HG03039 (cell line): ENCODE measurements around the gene PGRMC2.
A peak's percentile ranks its signal among the peaks of the same experiment; 100 is the strongest.

Experiments
- ATAC-seq: cut with Tn5 transposase; IDR thresholded peaks from one replicate; pipeline ENCODE4 v1.9.1; 2021; ENCODE audit warnings: mild to moderate bottlenecking, moderate library complexity; ENCODE audit not compliant: unreplicated experiment

The PGRMC2 gene, protein sequence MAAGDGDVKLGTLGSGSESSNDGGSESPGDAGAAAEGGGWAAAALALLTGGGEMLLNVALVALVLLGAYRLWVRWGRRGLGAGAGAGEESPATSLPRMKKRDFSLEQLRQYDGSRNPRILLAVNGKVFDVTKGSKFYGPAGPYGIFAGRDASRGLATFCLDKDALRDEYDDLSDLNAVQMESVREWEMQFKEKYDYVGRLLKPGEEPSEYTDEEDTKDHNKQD

DNA sequence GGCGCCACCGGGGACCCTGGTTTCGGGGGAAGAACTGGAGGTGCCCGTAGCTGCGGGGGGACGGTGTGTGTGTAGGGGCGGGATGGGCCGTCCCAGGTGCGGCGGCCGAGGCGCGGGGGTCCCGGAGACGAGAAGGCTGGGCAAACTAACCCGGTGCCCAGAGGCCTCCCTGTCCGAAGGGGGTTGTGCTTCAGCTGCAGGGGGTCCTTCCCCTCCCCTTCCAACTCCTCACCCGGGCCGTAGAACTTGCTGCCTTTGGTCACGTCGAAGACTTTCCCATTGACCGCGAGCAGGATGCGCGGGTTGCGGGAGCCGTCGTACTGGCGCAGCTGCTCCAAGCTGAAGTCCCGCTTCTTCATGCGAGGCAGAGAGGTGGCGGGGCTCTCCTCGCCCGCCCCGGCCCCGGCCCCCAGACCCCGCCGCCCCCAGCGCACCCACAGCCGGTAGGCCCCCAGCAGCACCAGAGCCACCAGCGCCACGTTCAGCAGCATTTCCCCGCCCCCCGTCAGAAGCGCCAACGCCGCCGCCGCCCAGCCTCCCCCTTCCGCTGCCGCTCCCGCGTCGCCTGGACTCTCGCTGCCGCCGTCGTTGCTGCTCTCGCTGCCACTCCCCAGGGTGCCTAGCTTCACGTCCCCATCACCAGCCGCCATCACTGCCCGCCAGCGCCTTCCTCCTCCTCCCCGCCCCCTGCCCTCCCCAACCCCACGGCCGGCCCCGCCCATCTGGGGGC is at the start of gene PGRMC2:
Gene PGRMC2 (minus strand): TSS at position 673 of the 730 bp plus-strand sequence. CDS start 23 bp downstream, at position 650.
- ATAC-seq = peak; percentile 0

DNA sequence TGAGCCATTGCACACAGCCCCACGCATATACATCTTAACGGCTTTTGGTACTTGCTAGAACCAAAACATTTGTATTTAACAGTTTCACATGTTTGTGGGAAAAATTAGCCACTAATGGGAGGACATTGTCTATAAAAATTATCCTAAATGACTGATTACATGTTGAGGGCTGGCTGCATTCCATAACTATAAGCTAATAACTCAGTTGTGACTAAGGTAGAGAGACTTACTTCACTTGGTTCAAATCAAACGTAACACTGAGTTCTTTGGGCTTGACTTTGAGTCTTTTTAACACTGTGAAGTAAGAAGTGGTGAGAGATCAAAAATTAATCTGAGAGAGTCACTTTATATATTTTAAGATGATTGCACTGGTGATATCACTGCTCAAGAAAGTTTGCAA is 47.9 kb upstream of the PGRMC2 start:
- ATAC-seq = no peak

DNA sequence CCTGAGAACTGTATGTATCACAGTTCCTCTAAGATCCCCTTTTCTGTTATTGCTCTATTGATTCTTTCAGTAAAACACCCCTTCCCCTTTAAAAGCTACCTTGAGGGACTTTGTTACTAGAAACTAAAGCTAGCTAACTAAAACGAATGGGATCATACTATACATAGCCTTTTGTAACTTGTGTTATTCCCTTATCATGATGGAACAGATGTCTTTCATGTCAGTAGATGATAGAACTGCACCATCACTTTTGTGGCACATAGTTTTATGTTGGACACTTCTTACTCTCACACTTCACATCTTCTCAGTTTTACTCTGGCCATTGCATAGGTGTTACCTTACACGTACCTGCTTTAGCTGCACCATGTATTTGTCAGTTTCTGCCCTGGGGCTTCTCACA is 46.6 kb upstream of the PGRMC2 start:
- no peak for ATAC-seq

DNA sequence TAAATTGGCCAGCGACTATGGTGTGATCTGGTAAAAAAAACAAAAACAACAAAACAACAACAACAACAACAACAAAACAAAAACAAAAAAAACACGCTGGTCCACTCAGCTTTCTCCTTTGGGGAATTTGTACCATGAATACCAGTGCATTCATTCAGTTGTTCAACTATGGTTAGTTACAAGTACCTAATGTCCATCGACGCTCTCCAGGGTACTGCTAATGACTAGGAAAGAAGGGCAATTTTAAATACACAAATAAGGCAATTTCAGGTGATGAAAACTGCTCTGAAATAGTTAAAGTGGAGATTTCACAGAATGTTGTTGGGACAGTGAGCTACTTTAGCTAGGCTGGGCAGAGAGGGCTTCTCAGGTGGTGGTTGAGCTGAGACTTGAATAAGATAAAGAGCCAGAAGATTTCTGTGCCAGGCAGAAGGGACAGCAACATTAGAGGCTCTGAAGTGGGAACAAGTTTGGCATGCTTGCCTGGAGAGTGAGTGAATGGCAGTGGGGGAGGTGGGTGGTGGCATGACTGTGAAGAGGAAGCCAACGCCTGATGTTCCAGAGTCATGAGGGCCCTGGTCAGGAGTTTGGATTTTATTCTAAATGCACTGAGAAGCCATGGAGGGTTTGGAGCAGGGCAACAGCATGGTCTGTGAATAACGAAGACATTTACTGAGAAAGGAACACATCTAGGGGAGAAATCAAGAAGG is 45.9 kb upstream of the PGRMC2 start:
- ATAC-seq = no peak

DNA sequence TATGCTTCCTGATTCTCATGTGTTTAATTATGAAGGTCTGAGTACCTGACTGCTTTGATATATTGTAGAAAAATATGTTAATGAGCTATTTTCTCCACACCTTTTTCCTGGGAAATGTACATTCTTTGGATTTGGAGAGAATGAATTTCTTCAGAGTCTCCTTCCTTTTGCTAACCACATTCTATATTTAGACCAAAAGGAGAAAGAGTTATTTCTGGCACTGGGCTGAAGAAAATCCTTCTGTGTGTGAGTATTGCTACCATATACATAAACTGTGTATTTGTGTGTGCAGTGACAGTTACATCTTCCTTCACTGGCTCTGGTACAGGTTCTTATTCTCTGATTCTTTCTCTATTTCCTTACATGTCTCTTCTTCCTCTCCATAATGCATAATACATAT is 44.5 kb upstream of the PGRMC2 start:
- no peak for ATAC-seq

DNA sequence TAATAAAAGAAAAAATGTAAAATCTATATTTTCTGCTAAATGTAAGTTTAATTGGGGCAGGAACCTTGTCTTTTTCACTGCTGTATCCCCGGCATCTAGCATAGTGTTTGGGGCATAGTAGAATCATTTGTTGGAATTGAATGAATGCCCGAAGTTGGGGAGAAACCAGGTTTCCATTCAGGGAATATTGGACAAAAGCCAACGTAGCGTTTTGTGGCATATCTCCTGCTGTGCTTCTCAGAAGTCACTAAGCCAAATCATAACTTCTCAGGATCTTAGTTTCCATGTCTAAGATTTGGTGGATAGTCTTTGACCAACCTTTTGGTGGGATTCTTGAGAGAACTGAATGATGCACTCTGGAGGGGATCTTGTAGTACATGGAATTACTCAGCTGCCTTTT is 42.0 kb upstream of the PGRMC2 start:
- no peak for ATAC-seq

DNA sequence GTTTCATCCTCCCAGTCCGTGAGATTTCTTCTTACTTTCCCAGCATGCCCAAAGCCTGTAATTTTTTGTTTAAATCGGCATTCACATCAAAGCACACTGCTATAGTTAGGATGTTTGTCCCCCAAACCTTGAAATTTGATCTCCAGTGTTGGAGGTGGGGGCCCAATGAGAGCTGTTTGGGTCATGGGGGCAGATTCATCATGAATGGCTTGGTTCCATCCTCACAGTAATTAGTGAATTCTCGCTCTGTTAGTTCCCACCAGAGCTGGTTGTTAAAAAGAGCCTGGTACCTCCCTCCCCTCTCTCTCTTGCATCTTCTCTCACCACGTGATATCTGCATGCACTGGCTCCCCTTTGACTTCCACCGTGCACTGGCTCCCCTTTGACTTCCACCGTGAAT is 40.5 kb upstream of the PGRMC2 start:
- ATAC-seq = no peak

DNA sequence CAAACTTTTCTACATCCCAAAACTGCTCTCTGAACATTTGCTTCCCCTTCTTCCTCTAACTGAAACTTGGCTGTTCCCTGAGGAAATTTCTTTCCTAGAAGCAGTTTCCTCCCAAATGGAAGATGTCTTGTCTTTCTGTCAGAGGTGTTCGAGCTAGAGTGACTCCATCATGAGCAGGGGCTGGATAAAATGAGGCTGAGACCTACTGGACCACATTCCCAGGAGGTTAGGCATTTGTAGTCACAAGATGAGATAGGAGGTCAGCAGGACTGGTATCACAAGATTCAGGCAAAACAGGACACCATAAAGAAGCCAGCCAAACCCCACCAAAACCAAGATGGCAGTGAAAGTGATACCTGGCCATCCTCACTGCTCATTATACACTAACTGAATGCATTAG is 35.8 kb upstream of the PGRMC2 start:
- no peak for ATAC-seq

DNA sequence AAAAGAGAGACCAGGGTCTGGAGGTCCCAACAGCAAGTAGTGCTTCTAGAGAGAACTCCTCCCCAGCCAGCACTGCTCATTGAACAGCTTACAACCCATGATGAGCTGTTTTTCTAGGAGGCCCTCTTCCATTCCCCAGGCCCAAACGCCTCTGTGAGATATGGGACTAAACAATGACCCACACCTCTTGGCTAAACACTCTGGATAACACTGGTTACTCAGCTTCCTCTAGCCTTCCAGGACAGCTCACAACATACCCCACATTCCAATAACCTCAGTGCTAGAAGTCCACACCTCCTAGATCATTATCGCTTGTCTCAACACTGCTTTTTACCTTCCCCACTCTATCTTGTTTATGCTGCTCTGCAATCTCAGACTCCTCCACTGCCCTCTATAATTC is 35.4 kb upstream of the PGRMC2 start:
- no peak for ATAC-seq

DNA sequence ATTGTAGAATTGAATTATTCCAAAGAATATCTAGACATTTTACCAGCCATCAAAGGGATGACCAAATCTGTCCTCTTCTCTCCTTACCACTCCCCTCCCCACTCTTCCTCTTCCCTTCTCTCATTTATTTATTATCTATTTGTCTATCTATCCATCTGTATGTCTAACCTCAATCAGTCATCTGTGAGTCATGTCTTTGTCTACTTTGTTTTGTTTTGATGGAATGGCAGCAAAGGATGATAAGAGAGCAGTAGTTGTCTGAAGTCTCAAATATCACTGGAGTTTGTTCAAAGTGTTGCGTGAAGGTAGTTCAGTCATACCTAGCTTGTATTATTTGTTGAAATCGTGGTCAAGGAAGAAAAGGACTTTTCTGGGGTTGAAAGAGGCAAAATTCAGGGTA is 34.7 kb upstream of the PGRMC2 start:
- ATAC-seq = no peak

DNA sequence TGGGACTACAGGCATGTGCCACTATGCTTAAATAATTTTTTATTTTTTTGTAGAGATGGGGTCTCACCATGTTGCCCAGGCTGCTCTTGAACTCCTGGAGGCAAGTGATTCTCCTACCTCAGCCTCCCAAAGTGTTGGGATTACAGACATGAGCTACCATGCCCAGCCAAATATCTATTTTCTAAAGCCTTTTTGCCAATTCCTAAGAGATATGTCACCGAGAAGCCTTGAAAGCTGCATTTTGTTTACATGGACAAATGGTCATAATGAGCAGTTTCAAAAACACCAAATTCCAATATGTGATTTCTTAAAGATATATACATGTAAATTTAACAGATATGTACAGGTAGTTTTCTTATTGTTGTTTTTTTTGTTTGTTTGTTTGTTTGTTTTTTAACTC is 33.0 kb upstream of the PGRMC2 start:
- no peak for ATAC-seq

DNA sequence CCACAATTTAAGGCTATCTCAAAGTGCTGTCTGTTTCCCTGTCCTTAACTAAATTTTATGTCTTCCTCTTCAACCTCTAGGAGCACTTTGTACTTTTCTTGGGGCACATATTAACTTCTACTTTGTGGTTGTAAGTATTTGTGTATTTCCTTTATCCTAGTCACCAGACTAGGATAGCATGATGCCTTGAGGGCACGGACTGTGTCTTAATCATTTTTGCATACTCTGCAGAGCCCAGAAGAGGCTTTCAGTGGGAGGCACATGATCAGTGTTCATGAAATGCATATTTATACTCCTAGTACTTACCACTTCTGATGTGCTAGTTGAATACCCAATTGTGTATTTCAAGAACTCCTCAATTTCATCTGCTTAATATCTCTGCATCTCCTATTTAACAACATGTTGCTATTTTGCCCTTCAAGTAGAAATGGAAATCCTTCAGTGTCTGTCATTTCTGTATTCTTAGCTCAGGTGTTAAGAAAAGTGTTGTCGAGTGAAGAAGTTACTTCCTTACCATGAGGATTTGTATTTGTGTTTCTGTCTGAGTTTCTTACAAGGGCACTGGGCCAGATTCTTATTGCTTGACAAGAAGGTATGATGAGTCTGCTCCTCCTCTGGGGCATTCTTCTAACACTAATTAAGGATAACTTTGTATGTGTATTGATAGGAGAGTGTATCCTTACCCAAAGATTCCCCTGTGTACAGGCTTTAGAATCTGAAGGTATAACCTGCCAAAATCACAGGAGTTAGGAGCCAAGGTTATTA is 28.3 kb upstream of the PGRMC2 start:
- ATAC-seq = no peak

DNA sequence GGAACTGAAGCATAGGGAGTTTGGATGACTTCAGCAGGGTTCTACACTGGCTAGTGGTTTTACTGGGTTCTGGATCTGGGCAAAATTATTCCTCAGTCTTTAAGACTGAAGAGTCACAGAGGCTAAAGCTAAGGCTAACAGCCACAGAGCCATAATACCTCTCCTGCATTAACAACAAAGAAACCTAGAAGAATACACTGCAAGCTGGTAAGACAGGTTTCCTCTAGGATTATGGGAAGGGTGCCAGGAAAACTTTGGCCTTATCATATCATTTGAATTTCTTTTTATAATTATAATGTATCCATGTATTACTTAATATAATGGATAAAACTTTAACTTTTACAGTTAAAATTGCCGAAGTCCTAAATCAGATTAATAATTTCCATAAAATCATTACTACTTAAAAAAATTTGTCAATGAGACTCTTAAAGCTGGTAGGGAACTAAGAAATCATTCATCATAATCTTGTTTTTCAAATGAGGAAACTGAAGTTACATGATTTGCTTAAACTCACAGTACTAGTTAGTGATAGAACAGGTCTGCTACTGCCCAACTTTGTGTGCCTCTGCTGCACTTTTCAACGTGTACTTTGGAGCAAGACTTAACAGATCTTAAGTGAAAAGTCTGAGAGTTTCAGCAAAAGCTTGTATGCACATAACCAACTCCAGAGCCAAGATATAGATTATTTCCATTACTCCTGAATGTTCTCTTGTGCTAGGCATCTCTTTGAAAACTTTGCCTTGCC is 24.2 kb upstream of the PGRMC2 start:
- no peak for ATAC-seq

DNA sequence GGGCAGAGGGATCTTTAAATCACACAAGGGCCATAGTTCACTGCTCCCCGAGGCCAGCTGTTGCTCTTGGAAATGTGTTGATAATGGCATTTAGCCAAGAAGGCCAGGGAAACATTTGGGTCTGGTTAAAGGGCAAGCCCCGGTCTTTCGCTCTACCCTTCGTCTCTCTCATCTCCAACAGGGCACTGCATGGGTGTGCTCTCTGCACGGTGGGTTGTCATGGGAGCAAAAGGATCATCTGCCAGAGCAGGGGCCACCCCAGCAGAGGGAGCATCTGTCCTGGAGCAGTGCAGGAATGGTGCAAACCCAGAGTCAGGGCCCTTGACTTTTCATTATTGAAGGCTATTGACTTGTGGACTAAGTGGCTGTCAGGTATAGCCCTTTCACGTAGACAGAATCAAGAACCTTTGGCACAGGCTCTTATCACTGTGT is 22.7 kb upstream of the PGRMC2 start:
- no peak for ATAC-seq

DNA sequence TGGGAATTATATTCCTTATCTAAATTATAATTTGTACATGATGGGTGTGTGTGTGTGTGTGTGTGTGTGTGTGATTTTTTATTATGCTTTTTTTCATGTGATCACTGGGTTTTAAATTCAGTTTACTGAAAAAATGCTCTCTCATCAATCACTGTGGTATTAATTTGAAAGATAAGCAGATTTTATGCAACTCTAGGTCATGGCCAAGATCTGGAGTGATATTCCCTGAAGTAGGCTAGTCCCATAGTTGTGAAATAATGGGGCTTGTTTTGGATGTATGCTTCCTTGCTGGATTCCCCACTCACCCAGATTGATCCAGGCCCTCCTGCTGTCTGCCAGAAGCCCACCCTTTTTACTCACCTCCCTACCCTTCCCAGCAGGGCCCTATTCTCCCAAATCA is 22.0 kb upstream of the PGRMC2 start:
- no peak for ATAC-seq

DNA sequence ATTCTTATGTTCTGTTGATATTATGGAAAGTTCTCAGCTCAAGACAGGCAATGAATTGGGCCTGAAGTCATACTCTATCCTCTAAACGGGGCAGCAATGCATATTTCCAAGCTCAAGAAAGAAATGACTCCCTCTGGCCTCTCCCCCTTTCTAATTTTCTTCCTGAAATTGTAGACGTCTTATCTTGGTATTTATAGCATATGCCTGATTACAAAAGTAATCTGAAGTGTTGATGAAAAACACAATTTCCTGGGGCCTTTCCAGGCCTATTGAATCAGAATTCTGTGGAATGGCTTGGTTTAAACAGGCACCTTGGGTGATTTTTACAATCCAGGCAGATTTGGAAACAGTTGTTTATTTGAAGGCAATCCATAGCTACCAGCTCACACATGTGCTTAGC is 21.4 kb upstream of the PGRMC2 start:
- ATAC-seq = no peak

DNA sequence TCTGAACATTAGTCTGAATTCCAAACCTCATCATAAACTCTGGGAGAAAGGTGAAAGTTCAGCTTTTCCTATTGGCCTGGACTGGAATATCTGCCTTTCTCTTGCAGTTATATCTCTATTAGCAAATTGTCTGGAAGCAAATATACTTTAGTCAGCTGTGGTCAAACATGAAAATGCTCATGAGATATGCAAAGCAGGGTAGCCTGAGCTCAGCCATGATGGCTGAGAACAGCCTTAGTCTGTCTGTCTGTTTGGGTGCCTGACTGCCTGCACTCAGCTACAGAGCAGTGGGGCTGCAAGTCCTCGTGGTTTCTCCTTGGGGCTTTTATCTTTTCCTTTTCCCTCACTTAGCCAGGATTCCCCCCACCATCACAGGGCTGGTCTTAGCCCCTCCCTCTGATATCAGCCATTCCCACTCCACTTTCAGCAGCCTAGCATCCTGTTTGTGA is 19.5 kb upstream of the PGRMC2 start:
- peak; percentile 67 for ATAC-seq

DNA sequence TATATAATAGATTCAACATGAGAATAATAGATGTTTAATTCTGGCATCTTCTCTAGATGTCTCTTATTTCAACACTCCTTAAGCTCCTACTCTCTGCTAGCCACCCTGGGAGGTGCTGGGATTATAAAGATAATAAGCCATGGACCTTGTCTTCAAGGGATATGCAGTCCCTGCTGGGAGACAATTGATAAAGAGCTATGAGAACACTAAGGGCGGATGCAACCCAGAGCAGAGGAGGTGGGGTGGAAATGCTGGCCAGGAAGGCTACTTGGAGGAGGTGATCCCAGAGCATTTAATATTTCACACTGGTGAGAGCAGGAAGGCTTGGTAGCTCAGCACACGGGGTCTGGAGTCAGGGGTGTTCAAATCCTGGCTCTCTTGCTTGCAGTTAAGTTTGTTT is 18.3 kb upstream of the PGRMC2 start:
- no peak for ATAC-seq

DNA sequence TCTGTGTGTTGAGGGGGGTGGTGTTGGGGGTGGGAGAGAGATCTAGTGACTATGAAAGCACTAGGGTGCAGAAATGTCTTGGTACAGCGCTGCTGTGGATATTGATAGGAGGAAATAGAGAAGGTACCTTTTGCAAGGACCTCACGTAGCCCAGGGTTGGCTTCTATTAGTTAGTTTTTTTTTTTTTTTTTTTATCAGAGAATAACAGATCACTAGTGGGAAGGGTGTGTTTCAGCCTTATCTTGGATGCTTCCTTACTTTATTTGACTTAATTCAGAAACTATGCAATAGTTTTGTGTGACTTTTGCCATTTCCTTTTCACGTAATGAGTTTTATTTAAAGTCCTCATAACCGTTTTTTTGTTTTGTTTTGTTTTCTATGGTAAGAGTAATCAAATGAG is 16.4 kb upstream of the PGRMC2 start:
- no peak for ATAC-seq

DNA sequence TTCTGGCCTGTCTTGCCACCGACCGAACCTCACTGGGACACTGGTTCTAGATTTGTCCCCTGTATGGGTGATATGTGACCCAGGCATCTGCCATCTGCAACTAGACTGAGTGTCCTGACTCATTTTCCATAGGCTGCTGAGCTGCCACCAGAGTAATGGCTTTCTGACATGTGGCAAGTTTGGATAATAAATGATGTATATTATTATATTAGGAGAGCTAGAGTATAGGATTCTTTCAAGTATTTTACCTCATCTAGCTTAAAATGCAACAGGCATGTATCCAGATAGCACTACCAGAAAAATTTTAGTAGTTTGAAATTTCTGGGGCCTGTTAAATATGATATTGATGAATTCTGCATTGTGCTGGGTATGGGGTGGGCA is 15.8 kb upstream of the PGRMC2 start:
- no peak for ATAC-seq

DNA sequence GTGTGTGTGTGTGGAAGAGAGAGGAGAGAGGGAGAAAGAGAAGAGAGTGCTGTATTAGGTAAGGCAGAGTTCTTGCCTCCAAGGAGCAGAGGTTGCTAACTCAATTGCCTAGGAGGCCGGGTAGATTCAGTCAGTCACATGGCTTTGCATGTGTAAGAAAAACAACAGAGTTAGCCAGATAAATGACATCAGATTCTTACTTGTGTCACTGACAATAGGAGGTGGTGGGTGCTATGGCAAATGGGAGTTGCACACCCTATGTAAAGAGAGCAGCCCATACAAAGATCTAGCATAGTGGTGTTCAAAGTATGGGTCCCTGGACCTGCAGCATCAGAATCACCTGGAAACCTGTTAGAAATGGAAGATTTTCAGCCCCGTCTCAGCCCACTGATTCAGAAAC is 14.4 kb upstream of the PGRMC2 start:
- no peak for ATAC-seq
